Peyer's patch (tissue), 4 donors: ENCODE data around the gene MLXIPL. TPM values are rescaled to one million over a fixed set of nuclear protein-coding genes. Genes with fewer than 3 reads are reported as not detected.
"Not testable (repeated sequence)": the region's sequence is repeated elsewhere in the genome, so short reads cannot be mapped to it uniquely, and the experiment has no call there.

Experiments used
- DNase-seq, 3 donors: peaks; one replicate each; pipeline ENCODE4 v3.0.0-alpha.2; 2017 to 2019
- H3K27ac ChIP-seq, 4 donors: fragments of 200-600 bp; sonication (generic); one replicate each; pipeline ENCODE4 v1.5.1; 2016 to 2019
- H3K27me3 ChIP-seq, 2 donors: fragments of 200-600 bp; sonication (generic); one replicate each; pipeline ENCODE4 v1.5.1; 2019
- H3K36me3 ChIP-seq, 3 donors: fragments of 200-600 bp; sonication (generic); one replicate each; pipeline ENCODE4 v1.5.1; 2016 to 2019
- H3K4me1 ChIP-seq, 4 donors: fragments of 200-600 bp; sonication (generic); one replicate each; pipeline ENCODE4 v1.5.1; 2016 to 2019
- H3K4me3 ChIP-seq, 4 donors: fragments of 200-600 bp; sonication (generic); 1 replicate in 3 of 4; 2 replicates in 1 of 4; pipeline ENCODE4 v1.5.1; 2016 to 2019; ENCODE audit warnings: mild to moderate bottlenecking in 1 of 4
- H3K9me3 ChIP-seq, 4 donors: fragments of 200-600 bp; sonication (generic); one replicate each; pipeline ENCODE4 v1.5.1; 2016 to 2019; ENCODE audit warnings: mild to moderate bottlenecking in 1 of 4
- POLR2A ChIP-seq, 2 donors: fragments of 450-650 bp; IDR thresholded peaks; one replicate each; pipeline ENCODE4 v1.5.1; 2017; ENCODE audit warnings: antibody characterized with exemption in 2 of 2, mild to moderate bottlenecking in 2 of 2, moderate library complexity in 2 of 2
- total RNA-seq, 4 donors: library from RNA; depleted of rRNA; stranded (reverse); fragments of >200 nt; gene quantifications; one replicate each; pipeline ENCODE4 v1.1.0, GENCODE V29; 2016
- TF ChIP-seq, protein P1 (sequence below), 6 experiments: fragments of 450-650 bp in 4 of 6; fragments of 200-600 bp in 2 of 6; sonication (generic) in 1 of 6; IDR thresholded peaks; one replicate each; pipeline ENCODE4 v1.5.1; 2017 to 2019; ENCODE audit warnings: antibody characterized with exemption in 6 of 6, mild to moderate bottlenecking in 3 of 6, moderate library complexity in 1 of 6

MLXIPL gene
- total RNA-seq, 4 donors from 2014 or later: 114 to 465 (median 293) TPM

DNA sequence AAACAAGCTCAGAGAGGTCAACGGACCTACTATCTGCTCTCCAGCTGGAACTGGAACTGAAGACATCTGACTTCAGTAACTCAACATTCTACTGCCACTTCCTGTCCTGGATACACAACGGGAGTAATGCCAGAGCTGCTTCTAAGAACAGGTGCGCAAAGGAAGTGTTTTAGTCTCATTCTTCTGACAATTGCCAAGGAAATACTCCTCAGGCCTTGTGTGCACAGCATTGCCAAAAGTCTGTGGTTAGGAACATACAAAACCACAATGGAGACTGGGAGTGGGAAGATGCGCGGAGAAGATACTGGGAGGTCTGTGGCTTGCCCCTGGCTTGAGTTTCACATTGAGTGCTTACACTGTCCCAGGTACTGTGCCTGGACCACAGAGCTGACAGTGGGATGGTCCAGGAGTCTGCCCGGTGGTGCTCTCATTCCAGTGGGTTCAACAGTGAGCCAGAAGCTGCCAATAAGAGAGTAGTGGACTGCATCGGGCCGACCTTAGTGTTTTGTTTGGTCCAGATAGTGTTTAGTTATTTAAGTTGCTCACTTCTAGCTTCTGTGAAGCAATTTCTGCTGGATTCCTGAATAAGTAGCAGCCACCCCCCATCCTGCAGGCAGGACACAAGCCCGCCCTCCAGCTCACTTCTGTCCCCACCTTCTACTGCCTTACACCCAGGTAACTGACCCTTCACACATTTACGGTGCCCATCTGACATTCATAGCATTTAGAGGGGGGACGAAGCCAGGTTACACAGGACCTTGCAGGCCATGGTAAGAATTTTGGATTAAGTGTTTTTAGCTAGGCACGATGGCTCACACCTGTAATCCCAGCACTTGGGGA lies 56.3 kb downstream of the MLXIPL start:
- DNase-seq: no peak
- Histone ChIP-seq H3K27me3 (no peaks in the 10 kb centered on the region), H3K27ac (peak overlapping the region in 1 of 4 donors; percentile 19), H3K4me1 (peaks cover 0 to 6% (median 0%) of the 10 kb centered on the region in 4 donors), H3K36me3 (peaks cover 0 to 39% (median 0%) of the 10 kb centered on the region in 3 donors), H3K9me3 (no peaks in the 10 kb centered on the region), H3K4me3 (no peak overlapping the region)
- no peak for TF ChIP-seq POLR2A (IDR thresholded peaks at IDR 0.05)
- TF ChIP-seq, protein P1, sequence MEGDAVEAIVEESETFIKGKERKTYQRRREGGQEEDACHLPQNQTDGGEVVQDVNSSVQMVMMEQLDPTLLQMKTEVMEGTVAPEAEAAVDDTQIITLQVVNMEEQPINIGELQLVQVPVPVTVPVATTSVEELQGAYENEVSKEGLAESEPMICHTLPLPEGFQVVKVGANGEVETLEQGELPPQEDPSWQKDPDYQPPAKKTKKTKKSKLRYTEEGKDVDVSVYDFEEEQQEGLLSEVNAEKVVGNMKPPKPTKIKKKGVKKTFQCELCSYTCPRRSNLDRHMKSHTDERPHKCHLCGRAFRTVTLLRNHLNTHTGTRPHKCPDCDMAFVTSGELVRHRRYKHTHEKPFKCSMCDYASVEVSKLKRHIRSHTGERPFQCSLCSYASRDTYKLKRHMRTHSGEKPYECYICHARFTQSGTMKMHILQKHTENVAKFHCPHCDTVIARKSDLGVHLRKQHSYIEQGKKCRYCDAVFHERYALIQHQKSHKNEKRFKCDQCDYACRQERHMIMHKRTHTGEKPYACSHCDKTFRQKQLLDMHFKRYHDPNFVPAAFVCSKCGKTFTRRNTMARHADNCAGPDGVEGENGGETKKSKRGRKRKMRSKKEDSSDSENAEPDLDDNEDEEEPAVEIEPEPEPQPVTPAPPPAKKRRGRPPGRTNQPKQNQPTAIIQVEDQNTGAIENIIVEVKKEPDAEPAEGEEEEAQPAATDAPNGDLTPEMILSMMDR (IDR thresholded peaks at IDR 0.05): no peak

DNA sequence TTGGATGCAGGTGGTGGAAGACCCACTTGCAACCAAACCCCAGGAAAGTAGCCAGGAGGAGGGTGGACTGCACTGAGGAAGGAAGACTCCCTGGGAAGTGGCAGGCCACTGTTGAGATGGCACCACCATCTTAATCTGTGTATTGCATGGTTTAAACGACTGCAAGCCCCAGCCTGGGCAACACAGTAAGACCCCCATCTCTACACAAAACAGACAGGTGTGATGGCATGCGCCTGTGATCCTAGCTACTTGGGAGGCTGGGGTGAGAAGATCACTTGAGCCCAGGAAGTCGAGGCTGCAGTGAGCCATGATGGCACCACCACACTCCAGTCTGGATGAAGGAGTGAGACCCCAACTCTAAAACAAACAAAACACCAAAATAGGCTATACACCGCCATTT lies 57.2 kb downstream of the MLXIPL start:
- Histone ChIP-seq H3K27ac (no peak overlapping the region), H3K36me3 (peaks cover 0 to 30% (median 0%) of the 10 kb centered on the region in 3 donors), H3K4me3 (no peak overlapping the region), H3K4me1 (peaks cover 0 to 6% (median 0%) of the 10 kb centered on the region in 4 donors), H3K27me3 (no peaks in the 10 kb centered on the region), H3K9me3 (no peaks in the 10 kb centered on the region)
- TF ChIP-seq POLR2A (IDR thresholded peaks at IDR 0.05): no peak
- TF ChIP-seq, protein P1 (IDR thresholded peaks at IDR 0.05): no peak
- no peak for DNase-seq

DNA sequence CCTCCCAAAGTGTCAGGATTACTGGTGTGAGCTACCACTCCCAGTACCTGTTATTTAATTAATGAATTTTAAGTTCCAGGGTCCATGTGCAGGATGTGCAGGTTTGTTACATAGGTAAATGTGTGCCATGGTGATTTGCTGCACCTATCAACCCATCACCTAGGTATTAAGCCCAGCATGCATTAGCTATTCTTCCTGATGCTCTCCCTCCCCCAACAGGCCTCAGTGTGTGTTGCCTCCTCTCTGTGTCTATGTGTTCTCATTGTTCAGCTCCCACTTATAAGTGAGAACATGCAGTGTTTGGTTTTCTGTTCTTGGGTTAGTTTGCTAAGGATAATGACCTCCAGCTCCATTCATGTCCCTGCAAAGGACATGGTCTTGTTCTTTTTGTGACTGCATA lies 57.9 kb downstream of the MLXIPL start:
- not testable (repeated sequence) for DNase-seq, H3K9me3 ChIP-seq, H3K27me3 ChIP-seq, H3K27ac ChIP-seq, H3K4me1 ChIP-seq
- Histone ChIP-seq H3K36me3 (peaks cover 0 to 23% (median 0%) of the 10 kb centered on the region in 3 donors), H3K4me3 (peak overlapping the region; percentile 19 to 46 (median 35))

DNA sequence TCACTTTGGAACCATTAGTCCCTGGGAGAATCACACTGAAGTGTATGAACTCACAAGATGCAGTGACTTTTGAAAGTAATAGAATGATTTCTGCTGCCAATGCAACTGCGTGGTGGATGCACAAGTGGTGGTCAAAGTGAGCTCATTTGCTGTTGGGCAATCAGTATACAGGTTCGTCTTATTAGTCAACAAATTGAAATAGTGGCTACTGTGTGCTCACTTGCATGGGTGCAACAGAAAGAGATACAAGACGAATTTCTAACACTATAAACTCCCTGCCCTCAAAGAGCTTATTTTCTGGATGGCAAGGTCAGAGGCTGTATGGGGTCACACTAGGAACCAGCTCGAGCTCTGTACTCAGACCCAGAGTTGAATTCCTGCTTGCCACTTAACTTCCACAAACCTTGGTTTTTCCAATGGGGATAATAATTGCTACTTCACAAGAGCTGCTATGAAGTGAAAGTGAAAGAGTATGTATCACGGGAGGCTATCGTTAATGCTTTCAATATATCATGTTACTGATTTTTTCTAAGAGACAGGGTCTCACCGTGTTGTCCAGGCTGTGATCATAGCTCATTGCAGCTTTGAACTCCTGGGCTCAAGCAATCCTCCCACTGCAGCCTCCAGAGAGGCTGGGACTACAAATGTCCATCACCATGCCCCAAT lies 58.5 kb downstream of the MLXIPL start:
- Histone ChIP-seq H3K4me3 (peak overlapping the region; percentile 19 to 46 (median 35)), H3K27me3 (no peaks in the 10 kb centered on the region), H3K36me3 (peaks cover 0 to 17% (median 0%) of the 10 kb centered on the region in 3 donors), H3K27ac (peak overlapping the region in 1 of 4 donors; percentile 1), H3K4me1 (peaks cover 0 to 6% (median 0%) of the 10 kb centered on the region in 4 donors), H3K9me3 (no peaks in the 10 kb centered on the region)
- no peak for DNase-seq
- TF ChIP-seq, protein P1 (IDR thresholded peaks at IDR 0.05): no peak
- TF ChIP-seq POLR2A (IDR thresholded peaks at IDR 0.05): no peak

DNA sequence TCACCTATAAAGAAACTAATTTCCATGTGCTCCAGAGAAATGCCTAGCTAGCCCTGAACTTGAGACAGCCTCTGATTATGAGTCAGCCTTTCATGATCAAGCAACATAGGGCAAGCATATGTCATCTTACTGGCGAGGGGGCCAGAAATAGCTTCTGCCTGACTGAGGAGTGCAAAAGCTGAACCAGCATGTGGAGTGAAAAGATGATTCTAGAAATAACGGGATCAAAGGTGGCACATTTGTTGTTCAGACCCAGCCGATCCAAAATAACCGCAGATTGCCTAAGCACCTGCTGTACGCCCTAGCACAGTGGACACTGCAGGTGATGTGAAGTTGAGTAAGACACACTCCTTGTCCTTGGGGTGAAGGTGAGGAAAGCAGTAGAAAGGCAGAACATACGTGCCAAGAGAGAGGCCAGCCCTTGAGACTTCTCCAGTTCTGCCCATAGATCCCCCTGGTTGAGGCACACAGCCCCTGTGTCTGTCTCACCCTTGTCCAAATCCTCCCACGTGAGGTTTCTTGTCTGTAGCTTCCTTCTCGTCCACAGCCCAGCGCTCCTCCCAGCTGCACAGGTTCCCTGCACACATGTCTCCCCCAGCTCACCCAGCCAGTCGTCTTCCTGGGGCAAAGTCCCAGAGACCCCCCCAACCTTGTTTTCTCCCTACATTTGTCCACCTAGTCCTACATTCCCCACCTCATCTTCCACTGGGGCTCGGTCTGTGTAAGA lies 64.0 kb downstream of the MLXIPL start:
- Histone ChIP-seq H3K27ac (no peak overlapping the region), H3K9me3 (no peaks in the 10 kb centered on the region), H3K36me3 (no peaks in the 10 kb centered on the region), H3K4me3 (no peak overlapping the region), H3K4me1 (peaks cover 0 to 19% (median 5%) of the 10 kb centered on the region in 4 donors), H3K27me3 (no peaks in the 10 kb centered on the region)
- DNase-seq: no peak
- no peak for TF ChIP-seq POLR2A (IDR thresholded peaks at IDR 0.05)
- TF ChIP-seq, protein P1 (IDR thresholded peaks at IDR 0.05): no peak
